ENCODE measurements around the gene CPT1C.

Gene CPT1C

GRCh38 chr19:49662011-49662410 is 28.9 kb upstream of the CPT1C start:
- DNase-seq = no peak

GRCh38 chr19:49663224-49663623 is 27.7 kb upstream of the CPT1C start:
- no peak for DNase-seq

- peak; percentile 82 for DNase-seq
Measured at GRCh38 chr19:49664171-49665035, 26.5 kb upstream of the CPT1C start.

GRCh38 chr19:49665036-49665350 is 25.9 kb upstream of the CPT1C start:
- no peak for DNase-seq

- DNase-seq = peak; percentile 85
Measured at GRCh38 chr19:49665351-49666119, 25.4 kb upstream of the CPT1C start, which contains the start of the genes BCL2L12 and IRF3. TSS of gene BCL2L12 (plus strand) at chr19:49665933. CDS start at chr19:49666693, 760 bp downstream. TSS of gene IRF3 (minus strand) at chr19:49665857. CDS start at chr19:49664838, 1,019 bp downstream.

GRCh38 chr19:49666120-49666444 is 24.8 kb upstream of the CPT1C start:
- no peak for DNase-seq

GRCh38 chr19:49667473-49667872 is 23.4 kb upstream of the CPT1C start:
- DNase-seq = no peak

GRCh38 chr19:49669516-49669915 is 21.4 kb upstream of the CPT1C start:
- DNase-seq = no peak

GRCh38 chr19:49672131-49672919 is 18.6 kb upstream of the CPT1C start:
- peak; percentile 45 for DNase-seq

GRCh38 chr19:49676136-49676783 is 14.7 kb upstream of the CPT1C start:
- no peak for DNase-seq

- DNase-seq = peak; percentile 82
Measured at GRCh38 chr19:49676784-49677230, 14.1 kb upstream of the CPT1C start.

GRCh38 chr19:49677231-49677900 is 13.6 kb upstream of the CPT1C start, which contains the start of gene PRMT1:
TSS of gene PRMT1 (plus strand) at chr19:49677271. CDS start at chr19:49677281, 10 bp downstream.
- DNase-seq = peak; percentile 73

- DNase-seq = no peak
Measured at GRCh38 chr19:49677901-49678674, 12.8 kb upstream of the CPT1C start.

GRCh38 chr19:49678985-49679770 is 11.7 kb upstream of the CPT1C start:
- no peak for DNase-seq

GRCh38 chr19:49679771-49680413 is 11.0 kb upstream of the CPT1C start:
- no peak for DNase-seq

- peak; percentile 87 for DNase-seq
Measured at GRCh38 chr19:49680421-49681351, 10.2 kb upstream of the CPT1C start.

- DNase-seq = no peak
Measured at GRCh38 chr19:49681830-49682229, 9.1 kb upstream of the CPT1C start.

- no peak for DNase-seq
Measured at GRCh38 chr19:49682274-49682673, 8.6 kb upstream of the CPT1C start.
